Measurements from ENCODE around the gene TTPAL.
A peak's percentile ranks its signal among the peaks of the same experiment; 100 is the strongest.

TTPAL gene

GRCh38 chr20:44502968-44503367 is 27.3 kb downstream of the TTPAL start:
- DNase-seq: no peak

DNA sequence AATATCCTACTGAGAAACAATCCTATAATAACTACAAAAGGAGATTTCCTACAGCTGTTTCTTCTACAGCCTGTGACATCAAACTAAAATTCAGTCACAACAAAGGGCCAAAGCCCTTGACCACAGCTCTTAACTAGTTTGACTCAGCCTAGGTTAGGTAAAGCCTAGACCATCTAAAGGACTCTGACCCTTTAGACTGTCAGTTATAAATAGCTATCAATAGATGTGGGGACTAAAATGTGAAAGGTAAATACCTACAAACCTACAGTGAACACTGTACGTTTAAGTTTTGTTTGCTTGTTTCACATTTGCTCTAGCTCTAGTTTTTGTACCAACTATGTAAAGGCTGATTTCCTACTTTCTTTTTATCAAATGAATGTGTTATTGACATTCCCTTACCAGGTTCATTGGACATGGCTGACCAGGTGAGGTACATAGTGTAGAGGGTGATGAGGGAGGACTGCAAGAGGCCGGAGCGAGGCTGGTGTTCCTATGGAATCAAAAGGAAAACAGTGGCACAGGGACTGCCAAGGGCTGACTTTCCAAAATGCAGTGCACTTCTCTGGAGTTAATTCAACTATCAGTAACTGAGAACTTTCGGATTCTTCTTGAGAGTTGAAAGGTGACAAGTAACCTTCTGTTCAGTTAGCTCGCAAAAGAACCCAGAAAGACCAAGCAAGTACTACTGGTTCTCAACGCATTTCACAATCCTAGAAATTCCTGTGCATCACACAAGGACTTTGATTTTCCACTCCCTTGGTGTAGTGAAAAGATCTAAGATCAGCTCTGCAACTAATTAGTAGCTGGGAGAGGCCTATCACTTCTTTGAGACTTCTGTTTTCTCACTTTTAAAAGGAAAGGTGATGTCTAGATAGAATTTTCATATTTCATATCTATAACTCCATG is 29.0 kb downstream of the TTPAL start:
- no peak for DNase-seq

DNA sequence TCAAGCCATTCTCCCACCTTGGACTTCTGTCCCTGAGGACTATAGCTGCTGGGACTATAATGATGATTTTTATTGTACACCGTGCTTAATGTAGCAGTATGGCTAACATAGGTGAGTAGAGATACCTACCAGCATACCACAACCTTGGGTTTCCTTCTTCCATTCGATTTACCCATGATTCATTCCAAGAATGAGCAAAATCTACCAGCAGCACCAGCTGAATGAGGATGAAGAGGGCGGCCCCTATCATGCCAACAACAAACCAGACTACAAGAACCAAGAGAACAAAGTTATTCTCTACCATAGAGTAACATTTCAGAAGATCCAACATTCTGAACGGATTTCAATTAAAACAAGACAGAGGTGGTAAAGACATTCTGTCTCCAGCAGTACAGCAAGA is 34.1 kb downstream of the TTPAL start:
- no peak for DNase-seq

GRCh38 chr20:44513871-44514270 is 38.2 kb downstream of the TTPAL start:
- no peak for DNase-seq

- no peak for DNase-seq
Measured at GRCh38 chr20:44516491-44516890, 40.8 kb downstream of the TTPAL start.

DNA sequence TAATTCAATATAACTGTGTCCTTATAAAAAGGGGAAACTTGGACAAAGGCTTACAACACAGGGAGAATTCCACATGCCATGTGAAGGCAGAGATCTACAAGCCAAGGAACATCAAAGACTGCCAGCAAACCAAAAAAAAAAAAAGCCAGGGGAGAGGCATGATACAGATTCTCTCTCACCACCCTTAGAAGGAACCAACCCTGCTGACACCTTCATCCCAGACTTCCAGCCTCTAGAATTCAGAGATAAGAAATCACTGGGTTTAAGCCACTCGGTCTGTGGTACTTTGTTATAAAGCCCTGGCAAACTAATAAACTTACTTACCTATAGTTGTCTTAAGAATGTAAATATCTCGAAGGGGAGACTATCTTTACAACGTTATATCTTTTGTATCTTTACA is 41.8 kb downstream of the TTPAL start:
- DNase-seq: no peak

DNA sequence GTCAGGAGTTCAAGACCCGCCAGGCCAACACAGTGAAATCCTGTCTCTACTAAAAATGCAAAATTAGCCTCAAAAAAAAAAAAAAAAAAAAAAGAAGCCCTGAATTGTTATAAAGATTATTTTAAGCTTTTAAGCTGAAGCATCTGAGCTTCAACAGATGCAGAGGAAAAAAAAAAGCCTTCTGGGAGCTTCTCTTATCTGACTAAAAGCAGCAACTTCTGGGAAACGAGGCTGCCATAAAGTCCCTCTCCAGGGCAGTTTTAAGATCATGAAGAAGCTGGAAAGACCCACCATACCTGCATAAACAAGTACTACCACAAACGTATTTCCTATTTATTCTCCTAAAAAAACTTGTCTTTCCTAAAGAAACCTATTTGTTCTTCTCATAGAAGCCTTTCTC is 42.6 kb downstream of the TTPAL start:
- no peak for DNase-seq

DNA sequence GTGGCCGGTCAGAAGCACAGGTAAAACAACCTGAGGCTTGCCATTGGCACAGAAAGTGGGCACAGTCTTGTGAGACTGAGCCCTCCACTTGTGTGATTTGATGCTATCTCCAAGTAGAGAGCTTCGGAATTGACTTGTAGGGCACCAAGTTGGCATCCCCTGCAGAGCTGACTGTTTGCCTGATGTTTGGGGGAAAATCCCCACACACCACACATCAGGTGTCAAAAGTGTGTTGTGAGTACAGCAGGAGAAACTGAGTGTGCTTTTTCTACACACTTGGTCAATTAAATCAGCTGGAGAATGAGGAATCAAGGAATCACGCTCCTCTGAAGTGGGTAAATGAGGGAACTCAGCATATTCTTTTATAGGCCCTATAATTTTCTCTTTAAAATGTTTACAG is 45.2 kb downstream of the TTPAL start:
- DNase-seq: no peak

DNA sequence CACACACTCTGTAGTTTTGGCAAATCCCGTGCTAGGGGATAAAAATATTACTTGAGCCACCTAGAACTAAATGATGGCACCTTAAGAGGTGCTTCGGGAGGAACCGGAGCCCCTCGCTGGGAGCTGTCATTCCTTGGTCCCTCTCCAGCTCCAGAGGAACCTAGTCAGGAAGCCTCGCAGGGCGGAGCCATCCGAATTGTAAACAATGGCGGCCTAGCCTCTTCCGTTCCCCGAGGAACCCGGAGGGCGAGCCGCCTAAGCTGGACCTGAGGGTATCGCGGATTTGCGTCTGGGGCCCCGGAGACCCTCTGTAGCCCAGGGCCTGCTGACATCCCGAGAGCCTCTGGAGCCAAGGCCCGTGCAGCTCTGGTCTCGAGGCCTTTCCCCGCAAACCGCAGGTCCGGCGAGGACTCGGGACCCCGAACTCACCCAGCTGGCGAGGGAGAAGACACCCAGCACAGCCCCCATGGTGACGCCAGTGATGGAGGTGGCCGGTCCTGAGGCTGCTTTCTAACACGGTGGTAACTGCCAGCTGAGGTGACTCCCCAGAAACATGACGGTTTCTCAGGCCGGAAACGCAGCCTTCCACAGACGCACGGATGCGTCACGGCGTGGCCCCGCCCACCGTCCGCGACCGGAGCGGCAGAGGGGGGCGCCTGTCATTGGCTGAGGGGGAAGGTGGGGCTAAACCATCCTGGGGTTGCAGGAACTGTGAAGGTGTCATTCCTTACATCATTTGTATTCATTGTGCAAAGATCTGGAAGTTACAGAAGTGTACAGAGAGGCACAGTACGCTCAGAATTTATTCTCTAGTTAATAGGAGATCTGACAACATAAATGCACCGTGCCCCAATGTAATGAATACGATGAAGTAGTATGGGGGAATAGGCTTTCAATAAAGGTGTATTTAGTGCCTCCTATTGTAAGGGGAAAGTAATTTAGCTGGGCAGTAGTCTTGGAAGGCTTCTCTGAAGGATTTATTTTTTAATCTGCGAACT is 46.1 kb downstream of the TTPAL start, which contains the start of gene SERINC3:
Gene SERINC3, minus strand, starts transcription at position 587 of the 998 bp plus-strand sequence. Its CDS starts 119 bp downstream, at position 468.
- DNase-seq: peak; percentile 89

- no peak for DNase-seq
Measured at GRCh38 chr20:44522841-44523240, 47.2 kb downstream of the TTPAL start.

GRCh38 chr20:44523746-44524145 is 48.1 kb downstream of the TTPAL start:
- no peak for DNase-seq

DNA sequence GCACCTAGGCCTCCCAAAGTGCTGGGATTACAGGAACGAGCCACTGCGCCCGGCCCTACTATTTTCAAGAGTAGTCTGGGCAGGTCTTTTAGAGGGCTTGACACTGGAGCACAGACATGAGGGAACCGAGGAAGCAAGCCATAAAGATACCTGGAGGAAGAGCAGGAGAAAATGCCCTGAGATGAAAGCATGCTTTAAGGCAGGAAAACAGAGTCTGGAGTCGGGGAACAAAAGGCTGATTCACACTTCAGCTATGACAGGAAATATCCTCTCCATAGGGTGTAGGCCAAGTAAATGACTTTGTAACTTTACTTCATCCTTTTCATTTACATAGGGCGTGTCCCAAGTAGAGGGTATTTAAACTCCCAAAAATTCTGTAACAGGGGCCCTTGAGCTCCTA is 50.5 kb downstream of the TTPAL start:
- no peak for DNase-seq

- no peak for DNase-seq
Measured at GRCh38 chr20:44527716-44528199, 52.1 kb downstream of the TTPAL start.

DNA sequence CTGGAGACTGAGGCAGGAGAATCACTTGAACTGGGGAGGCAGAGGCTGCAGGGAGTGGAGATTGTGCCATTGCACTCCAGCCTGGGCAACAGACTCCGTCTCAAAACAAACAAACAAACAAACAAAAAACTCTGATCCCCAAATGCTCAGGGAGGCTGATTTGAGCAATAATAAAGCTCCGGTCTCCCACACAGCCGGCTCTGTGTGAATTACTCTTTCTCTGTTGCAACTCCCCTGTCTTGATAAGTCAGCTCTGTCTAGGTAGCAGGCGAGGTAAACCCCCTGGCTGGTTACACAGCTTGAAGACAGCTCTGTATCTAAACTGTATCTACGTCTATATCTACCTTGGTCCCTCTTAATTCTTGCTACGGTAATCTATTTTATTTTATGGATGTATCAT is 52.6 kb downstream of the TTPAL start:
- no peak for DNase-seq

DNA sequence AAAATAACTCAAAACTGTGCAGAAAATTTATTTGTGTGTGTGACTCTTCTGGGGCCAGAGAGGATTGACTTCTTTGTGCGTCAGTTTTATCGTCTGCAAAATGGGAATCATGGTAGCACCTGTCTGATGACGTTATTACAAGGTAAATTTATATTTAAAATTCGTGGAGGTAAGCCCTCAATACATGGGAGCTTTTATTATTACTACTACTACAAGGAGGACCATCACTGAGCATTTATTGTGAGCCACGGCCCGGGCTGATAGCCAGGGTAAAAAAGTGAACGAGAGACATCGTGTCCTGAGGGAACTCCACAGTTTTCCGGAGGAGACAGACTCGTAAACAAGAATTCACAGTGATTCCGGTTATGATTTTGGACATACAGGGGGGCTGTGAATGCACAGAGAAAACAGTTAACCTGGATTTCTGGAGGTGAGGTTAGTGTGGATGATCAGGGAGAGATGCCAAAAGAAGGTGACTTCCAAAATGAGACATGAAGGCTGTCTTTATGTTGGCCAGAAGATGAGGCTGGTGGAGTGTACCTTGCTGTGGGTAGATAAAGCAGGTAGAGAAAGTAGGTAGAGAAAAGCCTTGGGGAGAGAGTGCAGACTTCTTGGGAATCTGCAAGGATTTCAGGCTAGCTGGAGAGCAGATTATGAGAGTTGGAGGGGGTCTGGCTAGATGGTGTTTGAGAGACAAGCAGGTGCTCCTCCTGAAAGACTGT is 56.7 kb downstream of the TTPAL start:
- DNase-seq: peak; percentile 2

DNA sequence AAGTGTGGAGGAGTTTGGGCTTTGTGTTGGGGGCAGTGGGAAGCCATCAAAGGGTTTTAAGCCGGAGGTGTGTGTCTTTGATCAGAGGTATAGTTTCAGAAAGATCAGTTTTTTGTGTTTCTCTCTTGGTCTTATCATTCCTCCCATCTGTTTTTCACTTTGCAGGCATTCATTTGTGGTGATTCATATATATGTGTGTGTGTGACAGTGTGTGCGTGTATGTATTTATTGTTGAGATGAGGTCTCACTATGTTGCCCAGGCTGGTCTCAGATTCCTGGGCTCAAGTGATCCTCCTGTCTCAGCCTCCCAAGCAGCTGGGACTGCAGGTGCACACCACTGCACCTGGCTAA is 57.3 kb downstream of the TTPAL start:
- DNase-seq: no peak

DNA sequence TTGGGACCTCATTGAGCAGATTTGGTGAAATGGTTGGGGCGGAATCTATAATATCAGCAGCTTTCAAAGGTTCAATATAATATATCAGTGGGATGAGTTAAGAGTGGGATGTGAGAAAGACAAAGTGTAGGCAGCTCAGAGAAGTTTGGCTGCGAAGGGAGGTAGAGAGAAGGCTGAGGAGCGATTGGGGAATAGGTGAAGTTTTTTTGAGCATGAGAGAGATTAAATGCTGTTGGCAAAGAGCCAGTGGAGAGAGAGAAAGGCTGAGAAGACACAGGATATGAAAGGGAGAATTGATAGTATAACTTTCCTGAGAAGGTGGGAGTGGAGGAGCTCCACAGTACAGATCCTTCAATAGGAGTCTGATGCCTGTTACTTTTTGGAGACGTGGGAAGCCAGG is 58.3 kb downstream of the TTPAL start:
- DNase-seq: peak; percentile 10

GRCh38 chr20:44536175-44536574 is 60.5 kb downstream of the TTPAL start:
- DNase-seq: no peak

- DNase-seq: no peak
Measured at GRCh38 chr20:44537993-44538392, 62.3 kb downstream of the TTPAL start.

DNA sequence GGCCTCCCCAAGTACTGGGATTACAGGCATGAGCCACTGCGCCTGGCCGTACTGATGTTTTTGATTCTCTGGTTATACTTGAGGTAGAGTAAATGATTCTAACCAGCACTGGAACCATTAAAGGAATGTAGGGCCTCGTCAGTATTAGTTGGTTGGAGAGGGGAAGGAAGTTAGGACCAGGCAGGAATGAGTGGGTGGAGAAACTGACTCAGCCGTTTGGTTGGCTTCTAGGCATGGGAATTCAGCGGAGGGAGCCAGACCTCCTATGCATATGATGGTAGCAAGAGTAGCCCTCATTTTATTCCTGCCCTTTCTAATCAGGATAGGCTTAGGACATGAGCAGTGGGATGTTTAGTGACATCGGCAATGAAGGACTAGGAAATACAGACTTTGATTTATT is 65.2 kb downstream of the TTPAL start:
- no peak for DNase-seq

GRCh38 chr20:44541992-44542391 is 66.3 kb downstream of the TTPAL start:
- no peak for DNase-seq

GRCh38 chr20:44542890-44543289 is 67.2 kb downstream of the TTPAL start:
- no peak for DNase-seq

- no peak for DNase-seq
Measured at GRCh38 chr20:44543358-44543757, 67.7 kb downstream of the TTPAL start.

Data from NCI-H1105 treated with DMSO at 0.1 percent for 48 hours (cell line).